SJCRH30 (cell line): ENCODE measurements around the gene SLC2A8. TPM values are rescaled to one million over a fixed set of nuclear protein-coding genes. Genes with fewer than 3 reads are reported as not detected.
A peak's percentile ranks its signal among the peaks of the same experiment; 100 is the strongest.

ENCODE experiments used
- DNase-seq, 2 experiments: peaks; one replicate each; pipeline ENCODE4 v3.0.0-alpha.2; 2015 to 2020
- H3K27ac ChIP-seq: fragments of 250-450 bp; sonication (Bioruptor Pico); 2 replicates; pipeline ENCODE4 v1.5.1; 2020; ENCODE audit warnings: mild to moderate bottlenecking, moderate library complexity
- H3K27me3 ChIP-seq: fragments of 250-450 bp; sonication (Bioruptor Pico); 2 replicates; pipeline ENCODE4 v1.5.1; 2020; ENCODE audit warnings: mild to moderate bottlenecking, moderate library complexity
- H3K36me3 ChIP-seq: fragments of 250-450 bp; sonication (Bioruptor Pico); 2 replicates; pipeline ENCODE4 v1.5.1; 2020; ENCODE audit warnings: mild to moderate bottlenecking, moderate library complexity
- H3K4me1 ChIP-seq: fragments of 250-450 bp; sonication (Bioruptor Pico); 2 replicates; pipeline ENCODE4 v1.5.1; 2020; ENCODE audit warnings: mild to moderate bottlenecking, moderate library complexity
- H3K4me3 ChIP-seq: fragments of 250-450 bp; sonication (Bioruptor Pico); 2 replicates; pipeline ENCODE4 v1.5.1; 2020; ENCODE audit warnings: mild to moderate bottlenecking, moderate library complexity
- H3K9me3 ChIP-seq: fragments of 250-450 bp; sonication (Bioruptor Pico); replicated peaks from 2 replicates; pipeline ENCODE4 v1.5.1; 2020; ENCODE audit warnings: mild to moderate bottlenecking, moderate library complexity
- total RNA-seq: library from RNA; depleted of rRNA; stranded (reverse); fragments of >200 nt; shearing (Covaris generic); gene quantifications from 2 replicates; pipeline ENCODE4 v1.2.3, GENCODE V29; 2014

Gene SLC2A8
- total RNA-seq, 1 experiment from 2014 or later = 16.7 TPM

GRCh38 chr9:127447416-127448111, 50.6 kb downstream of the SLC2A8 start:
- Histone ChIP-seq H3K9me3 (peaks cover 15% of the 10 kb centered on the region; the same call in 1 of the 2 replicates), H3K4me3 (no peak overlapping the region), H3K36me3 (peaks cover 82% of the 10 kb centered on the region), H3K4me1 (peaks cover 9% of the 10 kb centered on the region; the same call in 1 of the 2 replicates), H3K27me3 (no peaks in the 10 kb centered on the region), H3K27ac (no peak overlapping the region)
- peak in 1 of 2 experiments; percentile 24 for DNase-seq

GRCh38 chr9:127448112-127448805, 51.3 kb downstream of the SLC2A8 start:
- H3K9me3 ChIP-seq = peaks cover 15% of the 10 kb centered on the region; the same call in 1 of the 2 replicates
- H3K4me1 ChIP-seq = peaks cover 10% of the 10 kb centered on the region; the same call in 1 of the 2 replicates
- H3K36me3 ChIP-seq = peaks cover 75% of the 10 kb centered on the region
- H3K27ac ChIP-seq = no peak overlapping the region
- no peaks in the 10 kb centered on the region for H3K27me3 ChIP-seq
- DNase-seq = no peak
- H3K4me3 ChIP-seq = no peak overlapping the region

GRCh38 chr9:127449332-127449966, 52.5 kb downstream of the SLC2A8 start:
- peak in 1 of 2 experiments; percentile 20 for DNase-seq
- H3K27me3 ChIP-seq = no peaks in the 10 kb centered on the region
- H3K36me3 ChIP-seq = peaks cover 66% of the 10 kb centered on the region
- peak overlapping the region; percentile 91 for H3K4me3 ChIP-seq
- H3K9me3 ChIP-seq = 0 out of 2 replicates have a peak, but pooled peaks cover 10% of the 10 kb centered on the region
- peaks cover 10% of the 10 kb centered on the region; the same call in 1 of the 2 replicates for H3K4me1 ChIP-seq
- H3K27ac ChIP-seq = no peak overlapping the region; the same call in 1 of the 2 replicates

GRCh38 chr9:127450243-127450760, 53.3 kb downstream of the SLC2A8 start:
- DNase-seq = peak in 1 of 2 experiments; percentile 42
- Histone ChIP-seq H3K9me3 (0 out of 2 replicates have a peak, but pooled peaks cover 10% of the 10 kb centered on the region), H3K27ac (peak overlapping the region; percentile 82), H3K4me3 (peak overlapping the region; percentile 91), H3K27me3 (no peaks in the 10 kb centered on the region), H3K4me1 (peaks cover 10% of the 10 kb centered on the region; the same call in 1 of the 2 replicates), H3K36me3 (peaks cover 57% of the 10 kb centered on the region)

- peak within 1 kb of the TSS; percentile 91 for H3K4me3 ChIP-seq
- H3K36me3 ChIP-seq = peaks cover 50% of the 10 kb centered on the region
- peak within 1 kb of the TSS; percentile 82 for H3K27ac ChIP-seq
- H3K9me3 ChIP-seq = 0 out of 2 replicates have a peak, but pooled peaks cover 3% of the 10 kb centered on the region
- no peaks in the 10 kb centered on the region for H3K27me3 ChIP-seq
- peak; percentile 97 to 99 for DNase-seq
- H3K4me1 ChIP-seq = peaks cover 10% of the 10 kb centered on the region; the same call in 1 of the 2 replicates
Observed at GRCh38 chr9:127450830-127451607, 54.0 kb downstream of the SLC2A8 start, which contains the start of the genes LRSAM1 and RPL12. Gene LRSAM1 (plus strand): TSS chr9:127451510. CDS start chr9:127454528, 3,018 bp downstream. Gene RPL12 (minus strand): TSS chr9:127451406. CDS start chr9:127451317, 89 bp downstream.

- no peak for DNase-seq
- H3K9me3 ChIP-seq = no peaks in the 10 kb centered on the region
- peaks cover 45% of the 10 kb centered on the region for H3K36me3 ChIP-seq
- peak overlapping the region; percentile 82 for H3K27ac ChIP-seq
- no peaks in the 10 kb centered on the region for H3K27me3 ChIP-seq
- peak overlapping the region; percentile 91 for H3K4me3 ChIP-seq
- H3K4me1 ChIP-seq = peaks cover 10% of the 10 kb centered on the region; the same call in 1 of the 2 replicates
Observed at GRCh38 chr9:127451608-127451857, 54.6 kb downstream of the SLC2A8 start.

GRCh38 chr9:127451858-127452656, 55.1 kb downstream of the SLC2A8 start:
- H3K27me3 ChIP-seq = no peaks in the 10 kb centered on the region
- H3K4me1 ChIP-seq = peaks cover 10% of the 10 kb centered on the region; the same call in 1 of the 2 replicates
- no peaks in the 10 kb centered on the region for H3K9me3 ChIP-seq
- H3K36me3 ChIP-seq = peaks cover 40% of the 10 kb centered on the region
- peak overlapping the region; percentile 91 for H3K4me3 ChIP-seq
- peak overlapping the region; percentile 82 for H3K27ac ChIP-seq
- peak; percentile 62 to 71 for DNase-seq

GRCh38 chr9:127452691-127453090, 55.7 kb downstream of the SLC2A8 start:
- H3K9me3 ChIP-seq = no peaks in the 10 kb centered on the region
- peak overlapping the region; percentile 91 for H3K4me3 ChIP-seq
- no peak overlapping the region for H3K27ac ChIP-seq
- DNase-seq = peak; percentile 42 to 62
- no peaks in the 10 kb centered on the region for H3K27me3 ChIP-seq
- peaks cover 33% of the 10 kb centered on the region for H3K36me3 ChIP-seq
- H3K4me1 ChIP-seq = peaks cover 10% of the 10 kb centered on the region; the same call in 1 of the 2 replicates

GRCh38 chr9:127455324-127455992, 58.5 kb downstream of the SLC2A8 start:
- peaks cover 4% of the 10 kb centered on the region; the same call in 1 of the 2 replicates for H3K4me1 ChIP-seq

GRCh38 chr9:127457191-127457878, 60.4 kb downstream of the SLC2A8 start:
- Histone ChIP-seq H3K36me3 (peaks cover 4% of the 10 kb centered on the region; the same call in 1 of the 2 replicates), H3K4me1 (peaks cover 12% of the 10 kb centered on the region; the same call in 1 of the 2 replicates), H3K27me3 (no peaks in the 10 kb centered on the region), H3K9me3 (no peaks in the 10 kb centered on the region), H3K4me3 (no peak overlapping the region), H3K27ac (no peak overlapping the region)
- no peak for DNase-seq

More at GRCh38 chr9:127455324-127455992, 58.5 kb downstream of the SLC2A8 start:
- Histone ChIP-seq H3K27ac (no peak overlapping the region), H3K9me3 (no peaks in the 10 kb centered on the region), H3K27me3 (no peaks in the 10 kb centered on the region), H3K4me3 (no peak overlapping the region), H3K36me3 (peaks cover 10% of the 10 kb centered on the region)
- DNase-seq = no peak
